M059J (cell line): ENCODE measurements around the gene SUCLG2. TPM values are rescaled to one million over a fixed set of nuclear protein-coding genes. Genes with fewer than 3 reads are reported as not detected.

Experiments used
- DNase-seq: peaks from one replicate; pipeline ENCODE4 v3.0.0-alpha.2; 2012; ENCODE audit warnings: low read depth
- total RNA-seq: library from RNA; depleted of rRNA; stranded (reverse); fragments of >200 nt; shearing (Covaris generic); gene quantifications from 2 replicates; pipeline ENCODE4 v1.2.3, GENCODE V29; 2014; rRNA removed

The SUCLG2 gene
- 26.3 and 28.7 TPM in 2 replicates for total RNA-seq

GRCh38 chr3:67654099-67654843 lies at the start of gene SUCLG2:
Gene SUCLG2 (minus strand): TSS chr3:67654612. CDS start chr3:67654586, 26 bp downstream.
- peak; percentile 75 for DNase-seq

GRCh38 chr3:67700596-67700995 lies 46.2 kb upstream of the SUCLG2 start:
- DNase-seq: no peak

GRCh38 chr3:67699882-67700281 lies 45.5 kb upstream of the SUCLG2 start:
- no peak for DNase-seq

GRCh38 chr3:67692621-67693020 lies 38.2 kb upstream of the SUCLG2 start:
- no peak for DNase-seq

GRCh38 chr3:67691926-67692325 lies 37.5 kb upstream of the SUCLG2 start:
- DNase-seq: no peak

GRCh38 chr3:67691207-67691606 lies 36.8 kb upstream of the SUCLG2 start:
- DNase-seq: no peak

GRCh38 chr3:67689806-67690205 lies 35.4 kb upstream of the SUCLG2 start:
- DNase-seq: no peak

GRCh38 chr3:67688231-67688630 lies 33.8 kb upstream of the SUCLG2 start:
- no peak for DNase-seq

- DNase-seq: no peak
These were observed 31.7 kb upstream of the SUCLG2 start for GRCh38 chr3:67686069-67686468.

GRCh38 chr3:67685499-67685898 lies 31.1 kb upstream of the SUCLG2 start:
- DNase-seq: no peak

GRCh38 chr3:67684211-67684610 lies 29.8 kb upstream of the SUCLG2 start:
- DNase-seq: no peak

- no peak for DNase-seq
These were observed 29.1 kb upstream of the SUCLG2 start for GRCh38 chr3:67683522-67683921.

GRCh38 chr3:67678665-67679064 lies 24.3 kb upstream of the SUCLG2 start:
- no peak for DNase-seq

- no peak for DNase-seq
These were observed 19.6 kb upstream of the SUCLG2 start for GRCh38 chr3:67674055-67674454.

- DNase-seq: no peak
These were observed 8.3 kb upstream of the SUCLG2 start for GRCh38 chr3:67662733-67663132.

GRCh38 chr3:67661089-67661488 lies 6.7 kb upstream of the SUCLG2 start:
- DNase-seq: no peak

- no peak for DNase-seq
These were observed 2.8 kb upstream of the SUCLG2 start for GRCh38 chr3:67657192-67657591.

GRCh38 chr3:67656614-67657013 lies 2.2 kb upstream of the SUCLG2 start:
- no peak for DNase-seq

- no peak for DNase-seq
These were observed 1.1 kb upstream of the SUCLG2 start for GRCh38 chr3:67655364-67656121.

- DNase-seq: no peak
These were observed 399 bp upstream of the SUCLG2 start for GRCh38 chr3:67654844-67655177.

GRCh38 chr3:67653425-67654098 lies 850 bp downstream of the SUCLG2 start:
- no peak for DNase-seq

GRCh38 chr3:67650084-67650483 lies 4.3 kb downstream of the SUCLG2 start:
- no peak for DNase-seq

GRCh38 chr3:67649681-67650080 lies 4.7 kb downstream of the SUCLG2 start:
- DNase-seq: no peak
